A673 (cell line): Measurements from ENCODE around the gene GTPBP8. TPM values are rescaled to one million over a fixed set of nuclear protein-coding genes. Genes with fewer than 3 reads are reported as not detected.
"Not testable (repeated sequence)": the region's sequence is repeated elsewhere in the genome, so short reads cannot be mapped to it uniquely, and the experiment has no call there.

Experiments used
- BruUV-seq: library from RNA; stranded (reverse); fragments of 400-500 nt; replicated peaks from 2 replicates; lab custom pipeline; 2021; lab: Mats Ljungman, UMichigan
- CTCF ChIA-PET: fragments of 300-600 bp; sonication (Branson Sonifier 250); formaldehyde crosslinking; loops from one replicate; lab custom pipeline; 2022; ENCODE audit warnings: antibody characterized with exemption; lab: Charles Lee
- POLR2A ChIA-PET: fragments of 300-600 bp; sonication (Branson Sonifier 250); formaldehyde crosslinking; loops from one replicate; lab custom pipeline; 2022; ENCODE audit warnings: antibody characterized with exemption; ENCODE audit not compliant: low non-redundant PET; lab: Charles Lee
- DNase-seq: peaks from one replicate; pipeline ENCODE4 v3.0.0-alpha.2; 2015; ENCODE audit warnings: low spot score
- H3K27ac ChIP-seq: fragments of 200-600 bp; sonication (generic); 2 replicates; pipeline ENCODE4 v1.5.1; 2016; ENCODE audit warnings: mixed run types, low read depth, mild to moderate bottlenecking, mixed read lengths, antibody characterized with exemption, low read length; ENCODE audit not compliant: poor library complexity, severe bottlenecking
- H3K27me3 ChIP-seq: fragments of 200-600 bp; sonication (generic); replicated peaks from 2 replicates; pipeline ENCODE4 v1.6.1; 2017; ENCODE audit warnings: mixed run types, low read depth, mild to moderate bottlenecking, mixed read lengths, antibody characterized with exemption, low read length; ENCODE audit not compliant: insufficient read depth, poor library complexity
- H3K36me3 ChIP-seq: fragments of 200-600 bp; sonication (generic); 2 replicates; pipeline ENCODE4 v1.6.1; 2016; ENCODE audit warnings: mixed run types, mild to moderate bottlenecking, mixed read lengths, antibody characterized with exemption, low read length; ENCODE audit not compliant: insufficient read depth, poor library complexity, severe bottlenecking
- H3K4me1 ChIP-seq: fragments of 200-600 bp; sonication (generic); 2 replicates; pipeline ENCODE4 v1.6.1; 2017; ENCODE audit warnings: mixed run types, mild to moderate bottlenecking, mixed read lengths, antibody characterized with exemption, low read length; ENCODE audit not compliant: insufficient read depth, poor library complexity, severe bottlenecking
- H3K4me3 ChIP-seq: fragments of 200-600 bp; sonication (generic); 2 replicates; pipeline ENCODE4 v1.5.1; 2016; ENCODE audit warnings: low read depth, mixed run types, mild to moderate bottlenecking, mixed read lengths, low read length; ENCODE audit not compliant: poor library complexity, severe bottlenecking
- H3K9me3 ChIP-seq: fragments of 200-600 bp; sonication (generic); 2 replicates; pipeline ENCODE4 v1.6.1; 2016; ENCODE audit warnings: mixed run types, low read depth, mild to moderate bottlenecking, mixed read lengths, antibody characterized with exemption, low read length; ENCODE audit not compliant: poor library complexity, severe bottlenecking
- CTCF ChIP-seq: fragments of 300-800, 200-600 bp; sonication (generic); conservative IDR thresholded peaks from 2 replicates; pipeline ENCODE4 v1.5.1; 2017; ENCODE audit warnings: low read depth, mild to moderate bottlenecking, antibody characterized with exemption, low read length, moderate library complexity, mixed read lengths
- EZH2 ChIP-seq: fragments of 200-600 bp; sonication (generic); IDR thresholded peaks from 2 replicates; pipeline ENCODE4 v1.6.1; 2017; ENCODE audit warnings: borderline replicate concordance, low read depth, mild to moderate bottlenecking, mixed read lengths, antibody characterized with exemption, low read length; ENCODE audit not compliant: poor library complexity, severe bottlenecking
- intact Hi-C: fragments of 100-400 bp; cut with micrococcal nuclease; formaldehyde crosslinking; loops from one replicate; pipeline ENCODE4 v1.10.0; 2022; ENCODE audit not compliant: unreplicated experiment
- total RNA-seq: library from RNA; stranded (reverse); gene quantifications from 2 replicates; pipeline ENCODE4 v1.2.3, GENCODE V29; 2021

Gene GTPBP8
- total RNA-seq, 1 experiment from 2014 or later: 21.5 TPM

GRCh38 chr3:113039546-113039945 is 48.8 kb downstream of the GTPBP8 start:
- H3K27me3 ChIP-seq: no peaks in the 10 kb centered on the region
- H3K9me3 ChIP-seq: no peaks in the 10 kb centered on the region
- no peak overlapping the region for H3K4me3 ChIP-seq
- H3K27ac ChIP-seq: no peak overlapping the region
- no peak for TF ChIP-seq CTCF
- TF ChIP-seq EZH2: no peak
- POLR2A ChIA-PET: no interaction called here
- no peak for DNase-seq
- BruUV-seq: no TSS peak
- no peaks in the 10 kb centered on the region for H3K36me3 ChIP-seq
- H3K4me1 ChIP-seq: no peaks in the 10 kb centered on the region
- intact Hi-C loops: loop anchor here (5.0 kb wide), 1 partner anchor 307 kb away; no protein-coding TSS in a partner anchor
- CTCF ChIA-PET: no interaction called here

- Histone ChIP-seq H3K27ac (no peak overlapping the region), H3K4me1 (no peaks in the 10 kb centered on the region), H3K36me3 (no peaks in the 10 kb centered on the region), H3K9me3 (no peaks in the 10 kb centered on the region), H3K27me3 (no peaks in the 10 kb centered on the region), H3K4me3 (no peak overlapping the region)
- no peak for TF ChIP-seq CTCF
- TF ChIP-seq EZH2: no peak
- intact Hi-C loops: no loop called here
- BruUV-seq: no TSS peak
- CTCF ChIA-PET: no interaction called here
- no peak for DNase-seq
- POLR2A ChIA-PET: no interaction called here
Observed at GRCh38 chr3:113040231-113040630, 49.4 kb downstream of the GTPBP8 start.

GRCh38 chr3:113043686-113044085 is 52.9 kb downstream of the GTPBP8 start:
- Histone ChIP-seq H3K27ac (no peak overlapping the region), H3K4me1 (no peaks in the 10 kb centered on the region), H3K27me3 (no peaks in the 10 kb centered on the region), H3K36me3 (no peaks in the 10 kb centered on the region), H3K4me3 (no peak overlapping the region), H3K9me3 (no peaks in the 10 kb centered on the region)
- POLR2A ChIA-PET: interaction anchor here (0.6 kb wide), 1 partner anchor 471 kb away, joined by 3 read pairs; the partner anchor contains the start of gene SPICE1
- no peak for DNase-seq
- no peak for TF ChIP-seq CTCF
- no peak for TF ChIP-seq EZH2
- no TSS peak for BruUV-seq
- intact Hi-C loops: no loop called here
- CTCF ChIA-PET: no interaction called here

GRCh38 chr3:113046186-113046965 is 55.6 kb downstream of the GTPBP8 start:
- H3K27me3 ChIP-seq, DNase-seq, H3K4me3 ChIP-seq, BruUV-seq, intact Hi-C loops, H3K4me1 ChIP-seq, H3K9me3 ChIP-seq, H3K36me3 ChIP-seq, POLR2A ChIA-PET, H3K27ac ChIP-seq, CTCF ChIA-PET: not testable (repeated sequence)
